H9 (cell line): Measurements from ENCODE around the gene SH2D1B. TPM values are rescaled to one million over a fixed set of nuclear protein-coding genes. Genes with fewer than 3 reads are reported as not detected.

Experiments
- DNase-seq: peaks from one replicate; pipeline ENCODE4 v3.0.0-alpha.2; 2017
- H2AFZ ChIP-seq: one replicate; pipeline ENCODE4 v1.6.1; 2013; ENCODE audit warnings: mild to moderate bottlenecking, low read length, control low read depth, moderate library complexity
- H2AK5ac ChIP-seq: 2 replicates; pipeline ENCODE4 v1.6.1; 2013; ENCODE audit warnings: low read length, control low read depth, mixed read lengths; ENCODE audit not compliant: insufficient read length
- H2BK120ac ChIP-seq: one replicate; pipeline ENCODE4 v1.6.1; 2013; ENCODE audit warnings: low read depth, mild to moderate bottlenecking, low read length, control low read depth, inconsistent platforms; ENCODE audit not compliant: poor library complexity, severe bottlenecking
- H2BK12ac ChIP-seq: 2 replicates; pipeline ENCODE4 v1.6.1; 2013; ENCODE audit warnings: low read length, control low read depth, mixed read lengths, low read depth; ENCODE audit not compliant: insufficient read length
- H2BK15ac ChIP-seq: 2 replicates; pipeline ENCODE4 v1.6.1; 2013; ENCODE audit warnings: low read depth, low read length, control low read depth
- H2BK20ac ChIP-seq: one replicate; pipeline ENCODE4 v1.6.1; 2013; ENCODE audit warnings: low read depth, mild to moderate bottlenecking, low read length, control low read depth, inconsistent platforms; ENCODE audit not compliant: poor library complexity, severe bottlenecking
- H2BK5ac ChIP-seq: 2 replicates; pipeline ENCODE4 v1.6.1; 2013; ENCODE audit warnings: low read length, control low read depth, mixed read lengths; ENCODE audit not compliant: insufficient read length
- H3K14ac ChIP-seq: 2 replicates; pipeline ENCODE4 v1.6.1; 2013; ENCODE audit warnings: low read length, control low read depth; ENCODE audit not compliant: insufficient read depth
- H3K18ac ChIP-seq: 2 replicates; pipeline ENCODE4 v1.6.1; 2013; ENCODE audit warnings: low read depth, mild to moderate bottlenecking, mixed read lengths, low read length, control low read depth; ENCODE audit not compliant: insufficient read length
- H3K23ac ChIP-seq: 2 replicates; pipeline ENCODE4 v1.6.1; 2013; ENCODE audit warnings: low read length, control low read depth, mixed read lengths, low read depth; ENCODE audit not compliant: insufficient read length
- H3K23me2 ChIP-seq: 2 replicates; pipeline ENCODE4 v1.6.1; 2013; ENCODE audit warnings: low read depth, mild to moderate bottlenecking, mixed read lengths, low read length, control low read depth; ENCODE audit not compliant: insufficient read length, poor library complexity, severe bottlenecking
- H3K27ac ChIP-seq: 2 replicates; pipeline ENCODE4 v1.5.1; 2013; ENCODE audit warnings: low read length, control low read depth, mixed read lengths, low read depth; ENCODE audit not compliant: insufficient read length
- H3K27me3 ChIP-seq: 2 replicates; pipeline ENCODE4 v1.6.1; 2013; ENCODE audit warnings: low read length, control low read depth, inconsistent platforms; ENCODE audit not compliant: insufficient read depth
- H3K4ac ChIP-seq: 2 replicates; pipeline ENCODE4 v1.6.1; 2013; ENCODE audit warnings: low read depth, mild to moderate bottlenecking, control low read depth, inconsistent platforms, low read length, moderate library complexity
- H3K4me1 ChIP-seq: 2 replicates; pipeline ENCODE4 v1.6.1; 2013; ENCODE audit warnings: low read length, control low read depth, inconsistent platforms; ENCODE audit not compliant: insufficient read depth
- H3K4me2 ChIP-seq: 2 replicates; pipeline ENCODE4 v1.6.1; 2013; ENCODE audit warnings: low read length, control low read depth, mixed read lengths; ENCODE audit not compliant: insufficient read length, insufficient read depth
- H3K56ac ChIP-seq: 2 replicates; pipeline ENCODE4 v1.6.1; 2013; ENCODE audit warnings: low read depth, mild to moderate bottlenecking, mixed read lengths, low read length, control low read depth; ENCODE audit not compliant: insufficient read length
- H3K79me1 ChIP-seq: 2 replicates; pipeline ENCODE4 v1.6.1; 2013; ENCODE audit warnings: low read depth, mild to moderate bottlenecking, moderate library complexity, low read length, control low read depth, inconsistent platforms; ENCODE audit not compliant: insufficient read depth, poor library complexity, severe bottlenecking
- H3K79me2 ChIP-seq: 2 replicates; pipeline ENCODE4 v1.6.1; 2013; ENCODE audit warnings: low read length, control low read depth, inconsistent platforms; ENCODE audit not compliant: insufficient read depth
- H3K9ac ChIP-seq: 2 replicates; pipeline ENCODE4 v1.6.1; 2013; ENCODE audit warnings: low read length, control low read depth, mixed read lengths; ENCODE audit not compliant: insufficient read length; ENCODE audit errors: extremely low read depth
- H3K9me3 ChIP-seq: one replicate; pipeline ENCODE4 v1.6.1; 2013; ENCODE audit warnings: low read depth, low read length, inconsistent platforms; ENCODE audit not compliant: control insufficient read depth
- H3T11ph ChIP-seq: one replicate; pipeline ENCODE4 v1.6.1; 2013; ENCODE audit warnings: mild to moderate bottlenecking, low read length, control low read depth, inconsistent platforms
- H4K20me1 ChIP-seq: one replicate; pipeline ENCODE4 v1.6.1; 2013; ENCODE audit not compliant: control insufficient read depth, insufficient read length, insufficient read depth
- H4K5ac ChIP-seq: 2 replicates; pipeline ENCODE4 v1.6.1; 2013; ENCODE audit warnings: low read depth, mild to moderate bottlenecking, mixed read lengths, low read length, control low read depth; ENCODE audit not compliant: insufficient read length
- H4K8ac ChIP-seq: replicated peaks from 2 replicates; pipeline ENCODE4 v1.6.1; 2013; ENCODE audit warnings: low read length, control low read depth, mixed read lengths, low read depth; ENCODE audit not compliant: insufficient read length
- H4K91ac ChIP-seq: 2 replicates; pipeline ENCODE4 v1.6.1; 2013; ENCODE audit warnings: low read depth, mild to moderate bottlenecking, moderate library complexity, mixed read lengths, low read length, control low read depth; ENCODE audit not compliant: insufficient read length
- H3K27ac Mint-ChIP-seq, 3 experiments: 2 replicates in 2 of 3; 3 replicates in 1 of 3; pipeline ENCODE4 v1.8.0; 2020 to 2021; ENCODE audit warnings: mixed read lengths in 3 of 3, mild to moderate bottlenecking in 1 of 3, moderate library complexity in 1 of 3
- H3K27me3 Mint-ChIP-seq: 2 replicates; pipeline ENCODE4 v1.8.0; 2021; ENCODE audit warnings: low read depth, mild to moderate bottlenecking, moderate library complexity, mixed read lengths
- H3K36me3 Mint-ChIP-seq, 3 experiments: 2 replicates in 2 of 3; 3 replicates in 1 of 3; pipeline ENCODE4 v1.8.0; 2020 to 2021; ENCODE audit warnings: low read depth in 3 of 3, mixed read lengths in 3 of 3; ENCODE audit not compliant: insufficient read depth in 1 of 3
- H3K4me1 Mint-ChIP-seq, 2 experiments: 2 replicates each; pipeline ENCODE4 v1.8.0; 2020; ENCODE audit warnings: mixed read lengths in 2 of 2
- H3K4me3 Mint-ChIP-seq, 2 experiments: 2 replicates in 1 of 2; 3 replicates in 1 of 2; pipeline ENCODE4 v1.8.0; 2020 to 2021; ENCODE audit warnings: mild to moderate bottlenecking in 2 of 2, mixed read lengths in 2 of 2, moderate library complexity in 1 of 2
- H3K9me3 Mint-ChIP-seq, 2 experiments: 2 replicates in 1 of 2; 3 replicates in 1 of 2; pipeline ENCODE4 v1.8.0; 2020; ENCODE audit warnings: mild to moderate bottlenecking in 2 of 2, mixed read lengths in 2 of 2, moderate library complexity in 1 of 2
- CTCF ChIP-seq: fragments of 200-600 bp; sonication (generic); conservative IDR thresholded peaks from 3 replicates; pipeline ENCODE4 v1.8.0; 2021; ENCODE audit warnings: antibody characterized with exemption, mild to moderate bottlenecking
- WGBS: extraction: QIAGEN DNeasy Blood & Tissue Kit; methylation state at CpG from one replicate; pipeline ENCODE4 v1.1.7; 2013; ENCODE audit warnings: missing lambda C conversion rate, low lambda C conversion rate, mixed read lengths; ENCODE audit not compliant: insufficient read length; ENCODE audit errors: extremely low coverage; 5-methylcytosine and 5-hydroxymethylcytosine counted together
- total RNA-seq: library from RNA; stranded (reverse); gene quantifications from 2 replicates; pipeline ENCODE4 v1.2.1, GENCODE V29; 2021

Gene SH2D1B
- total RNA-seq, 1 experiment from 2014 or later, result not detected

DNA sequence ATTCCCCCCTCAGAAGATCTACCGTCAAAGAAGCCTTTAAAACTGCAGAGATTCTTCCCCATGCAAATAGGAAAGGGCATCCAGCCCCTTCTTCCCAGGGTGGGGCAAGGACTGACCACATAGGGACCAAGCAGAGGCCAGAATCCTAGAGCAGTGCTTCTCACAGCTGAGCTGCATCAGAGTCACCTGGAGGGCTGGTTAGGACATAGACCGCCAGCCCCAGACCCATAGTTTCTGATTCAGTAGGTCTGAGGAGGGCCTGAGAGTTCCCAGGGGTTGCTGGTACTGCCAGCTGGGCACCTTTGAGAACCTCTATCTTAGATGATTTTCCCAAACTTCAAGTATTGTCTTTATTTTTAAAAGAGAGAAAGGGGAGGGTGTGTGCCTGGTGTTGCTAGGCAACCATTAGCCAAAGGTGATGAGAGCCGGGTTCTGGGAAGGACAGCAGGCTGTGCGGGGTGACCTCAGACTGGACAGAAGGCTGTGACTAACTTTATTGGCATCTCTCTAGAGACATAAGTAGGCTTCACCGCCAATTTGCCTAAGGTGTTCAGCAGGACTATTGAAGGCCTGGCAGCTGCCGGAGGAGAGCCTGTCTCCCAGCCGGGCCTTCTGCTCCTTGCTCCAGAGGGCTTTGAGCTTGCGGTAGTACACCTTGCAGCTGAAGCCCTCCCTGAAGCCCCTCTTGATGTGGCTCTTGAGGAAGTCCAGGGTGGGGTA, 38.2 kb downstream of the SH2D1B start:
- H3K56ac ChIP-seq, result no peak overlapping the region
- H4K8ac ChIP-seq, result no peak overlapping the region
- WGBS, result no CpG with 5 or more reads among the region's 8 CpGs
- H3K14ac ChIP-seq, result no peak overlapping the region
- no peak overlapping the region for H2BK5ac ChIP-seq
- no peaks in the 10 kb centered on the region for H3K27me3 Mint-ChIP-seq
- no peak overlapping the region for H3K9ac ChIP-seq
- H3K4me1 Mint-ChIP-seq, result no peaks in the 10 kb centered on the region
- H3K23ac ChIP-seq, result no peak overlapping the region
- no peak overlapping the region for H2BK15ac ChIP-seq
- no peak overlapping the region for H4K91ac ChIP-seq
- no peak overlapping the region for H3K27ac Mint-ChIP-seq
- H3K4me1 ChIP-seq, result no peaks in the 10 kb centered on the region
- no peak overlapping the region for H2BK20ac ChIP-seq
- H3K4me3 Mint-ChIP-seq, result no peak overlapping the region
- H3K4ac ChIP-seq, result no peak overlapping the region
- H3K4me2 ChIP-seq, result no peak overlapping the region
- H2BK12ac ChIP-seq, result no peak overlapping the region
- no peaks in the 10 kb centered on the region for H3K23me2 ChIP-seq
- no peaks in the 10 kb centered on the region for H3K9me3 Mint-ChIP-seq
- no peaks in the 10 kb centered on the region for H3K79me2 ChIP-seq
- no peaks in the 10 kb centered on the region for H3K9me3 ChIP-seq
- no peak for DNase-seq
- H4K20me1 ChIP-seq, result no peaks in the 10 kb centered on the region
- H3K79me1 ChIP-seq, result no peaks in the 10 kb centered on the region
- no peak overlapping the region for H2BK120ac ChIP-seq
- no peaks in the 10 kb centered on the region for H3K27me3 ChIP-seq
- no peak overlapping the region for H2AFZ ChIP-seq
- no peak overlapping the region for H3T11ph ChIP-seq
- no peak for TF ChIP-seq CTCF
- no peak overlapping the region for H4K5ac ChIP-seq
- H3K18ac ChIP-seq, result no peak overlapping the region
- H2AK5ac ChIP-seq, result no peak overlapping the region
- H3K36me3 Mint-ChIP-seq, result peaks cover 0 to 8% (median 2%) of the 10 kb centered on the region in 3 experiments; a peak in 3 of 7 replicates
- H3K27ac ChIP-seq, result no peak overlapping the region
